WTC11 (cell line): Measurements from ENCODE around the gene CADM2. TPM values are rescaled to one million over a fixed set of nuclear protein-coding genes. Genes with fewer than 3 reads are reported as not detected.

Experiments used
- ATAC-seq: fragments of 200-7000 bp; cut with Tn5 transposase; 2 replicates; pipeline ENCODE4 v1.10.0; 2021; ENCODE audit warnings: mild to moderate bottlenecking, moderate library complexity
- CTCF ChIA-PET: fragments of 300-600 bp; sonication (Branson Sonifier 250); formaldehyde crosslinking; loops from one replicate; lab custom pipeline; 2021; ENCODE audit warnings: antibody characterized with exemption; lab: Charles Lee
- POLR2A ChIA-PET: fragments of 350-600 bp; sonication (Branson Sonifier 250); formaldehyde crosslinking; loops from one replicate; lab custom pipeline; 2021; ENCODE audit warnings: antibody characterized with exemption; lab: Charles Lee
- DNase-seq: peaks from one replicate; pipeline ENCODE4 v3.0.0; 2021; ENCODE audit warnings: low spot score
- H3K27ac Mint-ChIP-seq: 2 replicates; pipeline ENCODE4 v1.8.0; 2021; ENCODE audit warnings: mixed read lengths
- H3K27me3 Mint-ChIP-seq: 2 replicates; pipeline ENCODE4 v1.8.0; 2021; ENCODE audit warnings: low read depth, mild to moderate bottlenecking, moderate library complexity, mixed read lengths
- H3K36me3 Mint-ChIP-seq: 2 replicates; pipeline ENCODE4 v1.8.0; 2021; ENCODE audit warnings: mixed read lengths
- H3K4me1 Mint-ChIP-seq: 2 replicates; pipeline ENCODE4 v1.8.0; 2022; ENCODE audit warnings: mixed read lengths
- H3K4me3 Mint-ChIP-seq: 2 replicates; pipeline ENCODE4 v1.8.0; 2021; ENCODE audit warnings: mild to moderate bottlenecking, moderate library complexity, mixed read lengths
- H3K9me3 Mint-ChIP-seq: 2 replicates; pipeline ENCODE4 v1.8.0; 2021; ENCODE audit warnings: mixed read lengths
- AR ChIP-seq: fragments of 250-450 bp; sonication (Bioruptor Pico); IDR thresholded peaks from 2 replicates; pipeline ENCODE4 v1.9.0; 2021; ENCODE audit warnings: mild to moderate bottlenecking
- ARID4B ChIP-seq: sonication (generic); formaldehyde crosslinking; IDR thresholded peaks from 2 replicates; pipeline ENCODE4 v1.8.0; 2023; ENCODE audit warnings: missing genetic modification reagents, mild to moderate bottlenecking, borderline replicate concordance
- ATF2 ChIP-seq: sonication (generic); formaldehyde crosslinking; IDR thresholded peaks from 2 replicates; pipeline ENCODE4 v1.8.1; 2022; ENCODE audit warnings: low read depth, missing genetic modification reagents, borderline replicate concordance
- ATF6 ChIP-seq: sonication (generic); formaldehyde crosslinking; IDR thresholded peaks from 2 replicates; pipeline ENCODE4 v1.8.1; 2023; ENCODE audit warnings: mild to moderate bottlenecking, missing genetic modification reagents
- CREB1 ChIP-seq: sonication (generic); formaldehyde crosslinking; IDR thresholded peaks from 2 replicates; pipeline ENCODE4 v1.8.0; 2023; ENCODE audit warnings: mild to moderate bottlenecking, missing genetic modification reagents
- FOXP4 ChIP-seq: sonication (generic); formaldehyde crosslinking; IDR thresholded peaks from 2 replicates; pipeline ENCODE4 v1.8.0; 2022; ENCODE audit warnings: mild to moderate bottlenecking, missing genetic modification reagents
- IRF2 ChIP-seq: sonication (generic); formaldehyde crosslinking; IDR thresholded peaks from 2 replicates; pipeline ENCODE4 v1.8.0; 2022; ENCODE audit warnings: low read depth, missing genetic modification reagents, borderline replicate concordance
- KAT7 ChIP-seq: sonication (generic); formaldehyde crosslinking; IDR thresholded peaks from 2 replicates; pipeline ENCODE4 v1.8.1; 2023; ENCODE audit warnings: missing genetic modification reagents, mild to moderate bottlenecking, borderline replicate concordance
- MYBL2 ChIP-seq: sonication (generic); formaldehyde crosslinking; IDR thresholded peaks from 2 replicates; pipeline ENCODE4 v1.8.1; 2023; ENCODE audit warnings: mild to moderate bottlenecking, moderate library complexity, missing genetic modification reagents
- NFATC4 ChIP-seq: fragments of 250-450 bp; sonication (Bioruptor Pico); IDR thresholded peaks from 2 replicates; pipeline ENCODE4 v1.9.0; 2021; ENCODE audit warnings: mild to moderate bottlenecking
- RORB ChIP-seq: fragments of 250-450 bp; sonication (Bioruptor Pico); IDR thresholded peaks from 2 replicates; pipeline ENCODE4 v1.9.0; 2021; ENCODE audit warnings: mild to moderate bottlenecking
- SMAD4 ChIP-seq: sonication (generic); formaldehyde crosslinking; IDR thresholded peaks from 2 replicates; pipeline ENCODE4 v1.8.0; 2022; ENCODE audit warnings: mild to moderate bottlenecking, missing genetic modification reagents
- SOX15 ChIP-seq: fragments of 250-450 bp; sonication (Bioruptor Pico); IDR thresholded peaks from 2 replicates; pipeline ENCODE4 v1.9.0; 2021; ENCODE audit warnings: mild to moderate bottlenecking
- TP53 ChIP-seq: sonication (generic); formaldehyde crosslinking; IDR thresholded peaks from 2 replicates; pipeline ENCODE4 v1.8.1; 2023; ENCODE audit warnings: mild to moderate bottlenecking, missing genetic modification reagents
- ZMAT4 ChIP-seq: fragments of 250-450 bp; sonication (Bioruptor Pico); IDR thresholded peaks from 2 replicates; pipeline ENCODE4 v1.9.0; 2021; ENCODE audit warnings: mild to moderate bottlenecking
- ZNF121 ChIP-seq: sonication (generic); formaldehyde crosslinking; IDR thresholded peaks from 2 replicates; pipeline ENCODE4 v1.8.0; 2023; ENCODE audit warnings: missing genetic modification reagents
- ZNF263 ChIP-seq: sonication (generic); formaldehyde crosslinking; IDR thresholded peaks from 2 replicates; pipeline ENCODE4 v1.8.1; 2022; ENCODE audit warnings: low read depth, mild to moderate bottlenecking, moderate library complexity, missing genetic modification reagents
- ZNF281 ChIP-seq: sonication (generic); formaldehyde crosslinking; IDR thresholded peaks from 2 replicates; pipeline ENCODE4 v1.8.0; 2023; ENCODE audit warnings: mild to moderate bottlenecking, missing genetic modification reagents
- ZNF416 ChIP-seq: fragments of 250-450 bp; sonication (Bioruptor Pico); IDR thresholded peaks from 2 replicates; pipeline ENCODE4 v1.9.0; 2021; ENCODE audit warnings: mild to moderate bottlenecking, inconsistent platforms
- ZNF671 ChIP-seq: fragments of 250-450 bp; sonication (Bioruptor Pico); IDR thresholded peaks from 2 replicates; pipeline ENCODE4 v1.8.0; 2021; ENCODE audit warnings: mild to moderate bottlenecking
- total RNA-seq: library from RNA; stranded (reverse); gene quantifications from 3 replicates; pipeline ENCODE4 v1.2.3, GENCODE V29; 2021

CADM2 gene
- total RNA-seq, 1 experiment from 2014 or later: 18.8 TPM

- Mint-ChIP-seq H3K27me3 (no peaks in the 10 kb centered on the region), H3K4me3 (no peak overlapping the region), H3K9me3 (peaks cover 3% of the 10 kb centered on the region), H3K4me1 (no peaks in the 10 kb centered on the region), H3K36me3 (no peaks in the 10 kb centered on the region), H3K27ac (no peak overlapping the region)
- ChIA-PET CTCF (no interaction called here), POLR2A (no interaction called here)
- DNase-seq (no peak), ATAC-seq (no peak)
- no peak for TF ChIP-seq ZNF281 (CRISPR knock-in tag)
- TF ChIP-seq ZNF416 (CRISPR knock-in tag): no peak
- no peak for TF ChIP-seq TP53 (CRISPR knock-in tag)
These were observed 916.8 kb downstream of the CADM2 start for GRCh38 chr3:85875589-85875988.

- Mint-ChIP-seq H3K27ac (no peak overlapping the region), H3K36me3 (no peaks in the 10 kb centered on the region), H3K9me3 (no peaks in the 10 kb centered on the region), H3K27me3 (no peaks in the 10 kb centered on the region; the same call in 1 of the 2 replicates), H3K4me3 (no peak overlapping the region), H3K4me1 (peaks cover 5% of the 10 kb centered on the region)
- DNase-seq (no peak), ATAC-seq (no peak)
- ChIA-PET POLR2A (no interaction called here), CTCF (no interaction called here)
- TF ChIP-seq FOXP4 (CRISPR knock-in tag) (no peak), ZNF121 (CRISPR knock-in tag) (no peak), CREB1 (CRISPR knock-in tag) (no peak), AR (CRISPR knock-in tag) (no peak), RORB (no peak), IRF2 (CRISPR knock-in tag) (no peak), ZMAT4 (CRISPR knock-in tag) (no peak), KAT7 (CRISPR knock-in tag) (no peak), ATF2 (no peak), MYBL2 (CRISPR knock-in tag) (no peak), ZNF671 (CRISPR knock-in tag) (no peak), ATF6 (no peak), ARID4B (CRISPR knock-in tag) (no peak), SMAD4 (CRISPR knock-in tag) (no peak), SOX15 (no peak), ZNF263 (no peak), NFATC4 (CRISPR knock-in tag) (no peak)
These were observed 918.8 kb downstream of the CADM2 start for GRCh38 chr3:85877631-85878030.
